Panc1 (cell line): ENCODE results near the gene BTBD9. TPM values are rescaled to one million over a fixed set of nuclear protein-coding genes. Genes with fewer than 3 reads are reported as not detected.

Experiments used
- ATAC-seq: fragments of 200-7000 bp; cut with Tn5 transposase; 2 replicates; pipeline ENCODE4 v1.9.1; 2020; ENCODE audit warnings: mild to moderate bottlenecking, moderate library complexity
- BruUV-seq: library from RNA; stranded (reverse); fragments of 400-500 nt; replicated peaks from 2 replicates; lab custom pipeline; 2021; lab: Mats Ljungman, UMichigan
- CTCF ChIA-PET: fragments of 300-600 bp; sonication (Branson Sonifier 250); formaldehyde crosslinking; loops from one replicate; lab custom pipeline; 2022; ENCODE audit warnings: antibody characterized with exemption; lab: Charles Lee
- POLR2A ChIA-PET: fragments of 300-600 bp; sonication (Branson Sonifier 250); formaldehyde crosslinking; loops from one replicate; lab custom pipeline; 2022; ENCODE audit warnings: antibody characterized with exemption; lab: Charles Lee
- DNase-seq: peaks from one replicate; pipeline ENCODE4 v3.0.0-alpha.2; 2010; ENCODE audit warnings: low read depth, low spot score
- H3K27ac ChIP-seq: 2 replicates; pipeline ENCODE4 v1.5.1; 2011; ENCODE audit warnings: mild to moderate bottlenecking, low read length, inconsistent platforms
- H3K27me3 ChIP-seq: fragments of 200-500 bp; sonication (Bioruptor generic); 2 replicates; pipeline ENCODE4 v1.6.0; 2014; ENCODE audit warnings: low read length, inconsistent platforms; ENCODE audit not compliant: control insufficient read depth, insufficient read depth
- H3K36me3 ChIP-seq: fragments of 200-500 bp; sonication (Bioruptor generic); 2 replicates; pipeline ENCODE4 v1.5.1; 2014; ENCODE audit warnings: inconsistent platforms, mild to moderate bottlenecking, low read length, moderate library complexity; ENCODE audit not compliant: control insufficient read depth, insufficient read depth
- H3K4me1 ChIP-seq: 2 replicates; pipeline ENCODE4 v1.5.1; 2011; ENCODE audit warnings: inconsistent platforms, mild to moderate bottlenecking, low read length, moderate library complexity; ENCODE audit not compliant: control insufficient read depth, insufficient read depth
- H3K4me3 ChIP-seq, 2 experiments: 2 replicates each; pipeline ENCODE4 v1.5.1; 2011 to 2012; ENCODE audit warnings: low read depth in 2 of 2, low read length in 2 of 2, mild to moderate bottlenecking in 2 of 2, inconsistent platforms in 1 of 2, moderate library complexity in 1 of 2
- H3K9me3 ChIP-seq: fragments of 200-500 bp; sonication (Bioruptor generic); 2 replicates; pipeline ENCODE4 v1.5.1; 2014; ENCODE audit warnings: low read depth, mild to moderate bottlenecking, inconsistent platforms, low read length, moderate library complexity; ENCODE audit not compliant: control insufficient read depth, insufficient read depth
- POLR2AphosphoS5 ChIP-seq: IDR thresholded peaks from 2 replicates; pipeline ENCODE4 v1.6.1; 2012; ENCODE audit warnings: mild to moderate bottlenecking, low read depth, low read length, moderate library complexity
- SIN3A ChIP-seq: IDR thresholded peaks from 2 replicates; pipeline ENCODE4 v1.6.1; 2012; ENCODE audit warnings: low read depth, mild to moderate bottlenecking, low read length, moderate library complexity, borderline replicate concordance; ENCODE audit not compliant: insufficient read depth
- TCF7L2 ChIP-seq: IDR thresholded peaks from 2 replicates; pipeline ENCODE4 v1.6.1; 2011; ENCODE audit warnings: mild to moderate bottlenecking, low read depth, low read length, inconsistent platforms
- in situ Hi-C: cut with HindIII; loops from 2 replicates; pipeline ENCODE4 v1.10.0; 2016; ENCODE audit warnings: low sequenced_read_pairs, low pct_unique_long_range_greater_than_20kb
- intact Hi-C: fragments of 100-400 bp; cut with micrococcal nuclease; formaldehyde crosslinking; loops from one replicate; pipeline ENCODE4 v1.10.0; 2022; ENCODE audit not compliant: unreplicated experiment
- total RNA-seq: library from RNA; stranded (reverse); gene quantifications from one replicate; pipeline ENCODE4 v1.2.1, GENCODE V29; 2021; ENCODE audit not compliant: unreplicated experiment
- TF ChIP-seq, protein P1 (sequence below): fragments of 450-650 bp; IDR thresholded peaks from 2 replicates; pipeline ENCODE4 v1.5.1; 2017; ENCODE audit warnings: mild to moderate bottlenecking
- TF ChIP-seq, protein P2 (sequence below), 2 experiments: IDR thresholded peaks; 2 replicates each; pipeline ENCODE4 v1.6.1; 2011 to 2012; ENCODE audit warnings: low read depth in 2 of 2, control low read depth in 1 of 2, low read length in 1 of 2, mild to moderate bottlenecking in 1 of 2, moderate library complexity in 1 of 2; ENCODE audit not compliant: insufficient read depth in 1 of 2

The BTBD9 gene
- total RNA-seq, 1 experiment from 2014 or later: 12.8 TPM

DNA sequence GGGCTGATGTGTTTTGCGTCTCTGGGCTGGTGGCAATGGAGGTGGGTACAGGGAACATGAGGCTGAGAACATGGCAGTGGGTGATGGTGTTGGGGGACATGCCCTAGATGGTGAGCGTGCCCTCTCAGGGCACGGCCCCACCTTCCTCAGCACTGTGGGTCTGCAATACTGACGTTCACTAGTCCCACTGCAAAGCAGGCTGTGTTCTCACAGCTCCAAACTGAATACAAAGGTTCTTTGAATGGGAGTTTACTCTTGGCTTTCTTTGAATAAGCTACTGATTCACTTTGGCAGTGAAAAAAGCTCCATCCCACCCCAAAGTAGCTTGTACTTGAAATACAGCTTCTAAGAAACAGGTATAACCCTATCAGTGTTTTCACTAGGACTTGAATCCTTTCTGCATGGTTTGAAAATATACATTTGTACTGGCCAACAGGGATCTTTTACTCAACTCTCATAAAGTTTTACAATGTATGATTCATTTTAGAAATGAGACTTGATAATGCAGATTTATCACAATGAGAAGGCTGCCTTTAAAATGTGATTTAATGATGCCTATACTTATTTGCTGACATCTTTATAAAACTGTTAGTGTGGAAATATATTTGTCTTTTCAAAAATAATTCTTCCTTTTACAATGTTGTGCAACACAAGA, 419.5 kb downstream of the BTBD9 start:
- in situ Hi-C loops (no loop called here), intact Hi-C loops (no loop called here)
- DNase-seq: no peak
- Histone ChIP-seq H3K4me1 (no peaks in the 10 kb centered on the region), H3K4me3 (no peak overlapping the region), H3K36me3 (no peaks in the 10 kb centered on the region), H3K27ac (no peak overlapping the region), H3K27me3 (no peaks in the 10 kb centered on the region), H3K9me3 (no peaks in the 10 kb centered on the region)
- ChIA-PET CTCF (no interaction called here), POLR2A (no interaction called here)
- BruUV-seq: no TSS peak
- no peak for ATAC-seq
- TF ChIP-seq, protein P1, sequence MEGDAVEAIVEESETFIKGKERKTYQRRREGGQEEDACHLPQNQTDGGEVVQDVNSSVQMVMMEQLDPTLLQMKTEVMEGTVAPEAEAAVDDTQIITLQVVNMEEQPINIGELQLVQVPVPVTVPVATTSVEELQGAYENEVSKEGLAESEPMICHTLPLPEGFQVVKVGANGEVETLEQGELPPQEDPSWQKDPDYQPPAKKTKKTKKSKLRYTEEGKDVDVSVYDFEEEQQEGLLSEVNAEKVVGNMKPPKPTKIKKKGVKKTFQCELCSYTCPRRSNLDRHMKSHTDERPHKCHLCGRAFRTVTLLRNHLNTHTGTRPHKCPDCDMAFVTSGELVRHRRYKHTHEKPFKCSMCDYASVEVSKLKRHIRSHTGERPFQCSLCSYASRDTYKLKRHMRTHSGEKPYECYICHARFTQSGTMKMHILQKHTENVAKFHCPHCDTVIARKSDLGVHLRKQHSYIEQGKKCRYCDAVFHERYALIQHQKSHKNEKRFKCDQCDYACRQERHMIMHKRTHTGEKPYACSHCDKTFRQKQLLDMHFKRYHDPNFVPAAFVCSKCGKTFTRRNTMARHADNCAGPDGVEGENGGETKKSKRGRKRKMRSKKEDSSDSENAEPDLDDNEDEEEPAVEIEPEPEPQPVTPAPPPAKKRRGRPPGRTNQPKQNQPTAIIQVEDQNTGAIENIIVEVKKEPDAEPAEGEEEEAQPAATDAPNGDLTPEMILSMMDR: no peak
- TF ChIP-seq TCF7L2 (no peak), SIN3A (no peak), POLR2AphosphoS5 (no peak)
- TF ChIP-seq, protein P2, sequence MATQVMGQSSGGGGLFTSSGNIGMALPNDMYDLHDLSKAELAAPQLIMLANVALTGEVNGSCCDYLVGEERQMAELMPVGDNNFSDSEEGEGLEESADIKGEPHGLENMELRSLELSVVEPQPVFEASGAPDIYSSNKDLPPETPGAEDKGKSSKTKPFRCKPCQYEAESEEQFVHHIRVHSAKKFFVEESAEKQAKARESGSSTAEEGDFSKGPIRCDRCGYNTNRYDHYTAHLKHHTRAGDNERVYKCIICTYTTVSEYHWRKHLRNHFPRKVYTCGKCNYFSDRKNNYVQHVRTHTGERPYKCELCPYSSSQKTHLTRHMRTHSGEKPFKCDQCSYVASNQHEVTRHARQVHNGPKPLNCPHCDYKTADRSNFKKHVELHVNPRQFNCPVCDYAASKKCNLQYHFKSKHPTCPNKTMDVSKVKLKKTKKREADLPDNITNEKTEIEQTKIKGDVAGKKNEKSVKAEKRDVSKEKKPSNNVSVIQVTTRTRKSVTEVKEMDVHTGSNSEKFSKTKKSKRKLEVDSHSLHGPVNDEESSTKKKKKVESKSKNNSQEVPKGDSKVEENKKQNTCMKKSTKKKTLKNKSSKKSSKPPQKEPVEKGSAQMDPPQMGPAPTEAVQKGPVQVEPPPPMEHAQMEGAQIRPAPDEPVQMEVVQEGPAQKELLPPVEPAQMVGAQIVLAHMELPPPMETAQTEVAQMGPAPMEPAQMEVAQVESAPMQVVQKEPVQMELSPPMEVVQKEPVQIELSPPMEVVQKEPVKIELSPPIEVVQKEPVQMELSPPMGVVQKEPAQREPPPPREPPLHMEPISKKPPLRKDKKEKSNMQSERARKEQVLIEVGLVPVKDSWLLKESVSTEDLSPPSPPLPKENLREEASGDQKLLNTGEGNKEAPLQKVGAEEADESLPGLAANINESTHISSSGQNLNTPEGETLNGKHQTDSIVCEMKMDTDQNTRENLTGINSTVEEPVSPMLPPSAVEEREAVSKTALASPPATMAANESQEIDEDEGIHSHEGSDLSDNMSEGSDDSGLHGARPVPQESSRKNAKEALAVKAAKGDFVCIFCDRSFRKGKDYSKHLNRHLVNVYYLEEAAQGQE (IDR thresholded peaks at IDR 0.05; ENCODE audit: insufficient read depth in 1 of 2, low read depth in 2 of 2, low read length in 1 of 2): no peak

DNA sequence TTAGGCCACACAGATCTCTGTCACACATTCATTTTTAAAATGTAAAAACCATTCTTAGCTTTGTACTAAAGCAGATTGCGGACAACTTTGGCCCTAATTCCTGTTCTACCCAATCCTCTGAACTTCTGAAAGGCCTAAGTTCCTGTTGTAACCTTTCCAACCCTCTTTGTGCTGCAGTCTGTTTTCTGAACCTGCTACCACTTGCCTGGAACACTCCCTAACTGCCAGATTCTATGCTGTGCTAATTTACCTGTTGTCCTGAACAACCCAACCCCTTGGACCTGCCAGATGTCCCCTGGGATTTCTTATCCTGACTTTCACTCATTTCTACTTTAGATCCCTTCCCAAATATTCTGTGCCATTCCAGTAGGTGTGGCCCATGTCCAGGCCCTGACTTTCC, 421.5 kb downstream of the BTBD9 start:
- no peak for TF ChIP-seq TCF7L2
- TF ChIP-seq, protein P1: no peak
- TF ChIP-seq POLR2AphosphoS5: no peak
- TF ChIP-seq, protein P2 (IDR thresholded peaks at IDR 0.05; ENCODE audit: insufficient read depth in 1 of 2, low read depth in 2 of 2, low read length in 1 of 2): no peak
- no peak for TF ChIP-seq SIN3A
- Histone ChIP-seq H3K4me1 (peaks cover 4% of the 10 kb centered on the region; the same call in 1 of the 2 replicates), H3K9me3 (no peaks in the 10 kb centered on the region), H3K4me3 (no peak overlapping the region), H3K36me3 (no peaks in the 10 kb centered on the region), H3K27me3 (no peaks in the 10 kb centered on the region), H3K27ac (no peak overlapping the region)
- intact Hi-C loops: no loop called here
- no TSS peak for BruUV-seq
- in situ Hi-C loops: no loop called here
- CTCF ChIA-PET: no interaction called here
- POLR2A ChIA-PET: no interaction called here
- DNase-seq (no peak), ATAC-seq (no peak)
